Osteoblast (primary cell): Measurements from ENCODE around the gene BRCA1. TPM values are rescaled to one million over a fixed set of nuclear protein-coding genes. Genes with fewer than 3 reads are reported as not detected.

Experiments
- DNase-seq: peaks from one replicate; pipeline ENCODE4 v3.0.0; 2011; ENCODE audit warnings: low spot score, mixed read lengths; ENCODE audit not compliant: insufficient read length; ENCODE audit errors: missing footprints
- H2AFZ ChIP-seq: 2 replicates; pipeline ENCODE4 v1.6.0; 2011; ENCODE audit warnings: mild to moderate bottlenecking, low read length
- H3K27ac ChIP-seq: 2 replicates; pipeline ENCODE4 v1.5.1; 2011; ENCODE audit warnings: mild to moderate bottlenecking, low read depth, low read length, moderate library complexity
- H3K27me3 ChIP-seq: 2 replicates; pipeline ENCODE4 v1.6.0; 2012; ENCODE audit warnings: mild to moderate bottlenecking, control low read depth, inconsistent platforms, low read length, moderate library complexity; ENCODE audit not compliant: insufficient read depth
- H3K36me3 ChIP-seq: 2 replicates; pipeline ENCODE4 v1.5.1; 2011; ENCODE audit warnings: mild to moderate bottlenecking, low read length, control low read depth, moderate library complexity; ENCODE audit not compliant: insufficient read depth
- H3K4me1 ChIP-seq: 2 replicates; pipeline ENCODE4 v1.5.1; 2011; ENCODE audit warnings: mild to moderate bottlenecking, low read length, control low read depth, moderate library complexity; ENCODE audit not compliant: insufficient read depth
- H3K4me2 ChIP-seq: 2 replicates; pipeline ENCODE4 v1.6.0; 2011; ENCODE audit warnings: mild to moderate bottlenecking, low read length; ENCODE audit not compliant: insufficient read depth
- H3K4me3 ChIP-seq: fragments of 200-600 bp; sonication (generic); 3 replicates; pipeline ENCODE4 v1.5.1; 2012; ENCODE audit warnings: mild to moderate bottlenecking, low read length, inconsistent platforms; ENCODE audit not compliant: insufficient read depth
- H3K79me2 ChIP-seq: 2 replicates; pipeline ENCODE4 v1.6.0; 2012; ENCODE audit warnings: mild to moderate bottlenecking, low read length, control low read depth, inconsistent platforms; ENCODE audit not compliant: insufficient read depth
- H3K9me3 ChIP-seq: 2 replicates; pipeline ENCODE4 v1.5.1; 2011; ENCODE audit warnings: low read depth, low read length, control low read depth
- H4K20me1 ChIP-seq: 2 replicates; pipeline ENCODE4 v1.6.0; 2012; ENCODE audit warnings: mild to moderate bottlenecking, low read length, control low read depth; ENCODE audit not compliant: insufficient read depth
- CTCF ChIP-seq: IDR thresholded peaks from 2 replicates; pipeline ENCODE4 v1.5.1; 2011; ENCODE audit warnings: mild to moderate bottlenecking, low read depth, low read length, moderate library complexity; ENCODE audit errors: extremely low read depth
- total RNA-seq: library from RNA; depleted of rRNA; stranded (reverse); fragments of >200 nt; gene quantifications from 2 replicates; pipeline ENCODE4 v1.2.3, GENCODE V29; 2012

BRCA1 gene
- total RNA-seq, 1 donor = 5.4 TPM

- peaks cover 3% of the 10 kb centered on the region for H3K36me3 ChIP-seq
- H2AFZ ChIP-seq = no peak overlapping the region
- H3K4me2 ChIP-seq = no peak overlapping the region
- H3K9me3 ChIP-seq = no peaks in the 10 kb centered on the region
- no peak overlapping the region for H3K27ac ChIP-seq
- H3K27me3 ChIP-seq = no peaks in the 10 kb centered on the region
- no peak for DNase-seq
- H4K20me1 ChIP-seq = no peaks in the 10 kb centered on the region
- H3K4me1 ChIP-seq = no peaks in the 10 kb centered on the region
- TF ChIP-seq CTCF = no peak
- peaks cover 5% of the 10 kb centered on the region for H3K79me2 ChIP-seq
- no peak overlapping the region for H3K4me3 ChIP-seq
Observed at GRCh38 chr17:43118679-43119615, 6.2 kb downstream of the BRCA1 start.

GRCh38 chr17:43114151-43114552 lies 11.0 kb downstream of the BRCA1 start:
- Histone ChIP-seq H3K27ac (no peak overlapping the region), H3K4me1 (no peaks in the 10 kb centered on the region), H3K4me3 (no peak overlapping the region), H3K9me3 (no peaks in the 10 kb centered on the region), H3K4me2 (no peak overlapping the region), H3K36me3 (no peaks in the 10 kb centered on the region), H3K27me3 (no peaks in the 10 kb centered on the region), H4K20me1 (no peaks in the 10 kb centered on the region), H3K79me2 (no peaks in the 10 kb centered on the region), H2AFZ (no peak overlapping the region)
- no peak for DNase-seq
- TF ChIP-seq CTCF = no peak

DNA sequence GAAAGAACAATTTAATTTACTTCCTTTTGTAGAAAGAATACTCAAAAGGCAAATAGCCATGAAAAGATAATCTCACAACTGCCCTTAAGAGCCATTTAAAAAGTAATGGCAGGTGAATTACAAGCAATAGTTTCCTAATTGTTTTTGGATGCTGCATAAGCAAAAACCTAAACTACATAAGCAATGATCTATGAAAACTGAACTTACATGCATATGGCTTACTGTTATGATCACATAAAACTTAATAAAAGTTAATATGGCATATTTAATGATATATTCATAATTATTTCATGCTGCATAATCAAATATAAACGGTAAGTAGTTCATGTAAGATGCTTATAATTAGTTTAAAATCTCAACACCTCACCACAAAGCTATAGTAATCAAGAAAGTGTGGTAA lies 18.6 kb downstream of the BRCA1 start:
- no peaks in the 10 kb centered on the region for H3K4me1 ChIP-seq
- H3K9me3 ChIP-seq = no peaks in the 10 kb centered on the region
- H2AFZ ChIP-seq = no peak overlapping the region
- H3K27ac ChIP-seq = no peak overlapping the region
- no peaks in the 10 kb centered on the region for H3K27me3 ChIP-seq
- H3K4me3 ChIP-seq = no peak overlapping the region
- no peaks in the 10 kb centered on the region for H4K20me1 ChIP-seq
- no peaks in the 10 kb centered on the region for H3K36me3 ChIP-seq
- no peak overlapping the region for H3K4me2 ChIP-seq
- H3K79me2 ChIP-seq = no peaks in the 10 kb centered on the region
- no peak for DNase-seq
- TF ChIP-seq CTCF = no peak

DNA sequence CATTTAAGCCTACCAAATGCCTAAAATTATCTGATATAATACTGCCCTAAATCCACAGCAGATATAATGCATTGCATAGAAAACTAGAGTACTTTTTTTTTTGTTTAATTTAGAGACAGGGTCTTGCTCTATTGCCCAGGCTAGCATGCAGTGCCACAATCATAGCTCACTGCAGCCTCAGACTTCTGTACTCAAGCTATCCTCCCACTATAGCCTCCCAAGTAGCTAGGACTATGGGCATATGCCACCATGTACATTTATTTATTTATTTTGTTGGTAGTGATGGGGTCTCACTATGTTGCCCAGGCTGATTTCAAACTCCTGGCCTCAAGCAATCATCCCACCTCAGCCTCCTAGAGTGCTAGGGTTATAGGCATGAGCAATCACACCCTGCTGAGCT lies 20.0 kb downstream of the BRCA1 start:
- no peak for TF ChIP-seq CTCF
- no peak for DNase-seq
- Histone ChIP-seq H3K4me3 (no peak overlapping the region), H3K27me3 (no peaks in the 10 kb centered on the region), H3K9me3 (no peaks in the 10 kb centered on the region), H3K4me1 (no peaks in the 10 kb centered on the region), H2AFZ (no peak overlapping the region), H3K36me3 (no peaks in the 10 kb centered on the region), H3K27ac (no peak overlapping the region), H3K4me2 (no peak overlapping the region), H4K20me1 (no peaks in the 10 kb centered on the region), H3K79me2 (no peaks in the 10 kb centered on the region)
